Measurements from ENCODE around the gene GFI1.

The GFI1 gene

GRCh38 chr1:92487078-92487605 is 417 bp upstream of the GFI1 start:
- no peak for FAIRE-seq

- no peak for FAIRE-seq
Measured at GRCh38 chr1:92485381-92486250, 1.1 kb downstream of the GFI1 start.

- FAIRE-seq, result no peak
Measured at GRCh38 chr1:92484472-92485380, 2.0 kb downstream of the GFI1 start.

- FAIRE-seq, result no peak
Measured at GRCh38 chr1:92483610-92484471, 2.9 kb downstream of the GFI1 start.

GRCh38 chr1:92482665-92483609 is 3.8 kb downstream of the GFI1 start:
- FAIRE-seq, result no peak

GRCh38 chr1:92481971-92482664 is 4.6 kb downstream of the GFI1 start:
- FAIRE-seq, result no peak

GRCh38 chr1:92481599-92481925 is 5.2 kb downstream of the GFI1 start:
- FAIRE-seq, result no peak

GRCh38 chr1:92480813-92481598 is 5.7 kb downstream of the GFI1 start:
- no peak for FAIRE-seq

- no peak for FAIRE-seq
Measured at GRCh38 chr1:92480200-92480812, 6.4 kb downstream of the GFI1 start.

GRCh38 chr1:92479587-92479986 is 7.1 kb downstream of the GFI1 start:
- no peak for FAIRE-seq

GRCh38 chr1:92478393-92478792 is 8.3 kb downstream of the GFI1 start:
- FAIRE-seq, result no peak

GRCh38 chr1:92476071-92476631 is 10.6 kb downstream of the GFI1 start:
- FAIRE-seq, result no peak

GRCh38 chr1:92475029-92475428 is 11.7 kb downstream of the GFI1 start:
- FAIRE-seq, result no peak

GRCh38 chr1:92473781-92474495 is 12.8 kb downstream of the GFI1 start:
- no peak for FAIRE-seq

GRCh38 chr1:92470216-92470615 is 16.5 kb downstream of the GFI1 start:
- no peak for FAIRE-seq

GRCh38 chr1:92466683-92467352 is 19.9 kb downstream of the GFI1 start:
- no peak for FAIRE-seq

- no peak for FAIRE-seq
Measured at GRCh38 chr1:92465256-92465647, 21.5 kb downstream of the GFI1 start.

Data from colon (tissue), 2 donors.